ENCODE measurements around the gene UNC119B. TPM values are rescaled to one million over a fixed set of nuclear protein-coding genes. Genes with fewer than 3 reads are reported as not detected.

Gene UNC119B
- total RNA-seq, 4 donors from 2014 or later = 5.0 to 20.3 (median 13.9) TPM

- 34 to 39% methylated on average over 7 of the region's 7 CpGs for WGBS, 2 donors
- no peak overlapping the region for H3K4me3 ChIP-seq (ENCODE audit: low read depth, poor library complexity, severe bottlenecking)
- TF ChIP-seq POLR2A (IDR thresholded peaks at IDR 0.05) (no peak), CTCF (IDR thresholded peaks at IDR 0.05) (no peak)
- intact Hi-C loops (cut with DNase I; ENCODE audit: low total_unique reads) = no loop called here
- no peak for DNase-seq (ENCODE audit: low spot score in 2 of 2)
Observed at GRCh38 chr12:120677765-120678473, 32.3 kb upstream of the UNC119B start.

DNA sequence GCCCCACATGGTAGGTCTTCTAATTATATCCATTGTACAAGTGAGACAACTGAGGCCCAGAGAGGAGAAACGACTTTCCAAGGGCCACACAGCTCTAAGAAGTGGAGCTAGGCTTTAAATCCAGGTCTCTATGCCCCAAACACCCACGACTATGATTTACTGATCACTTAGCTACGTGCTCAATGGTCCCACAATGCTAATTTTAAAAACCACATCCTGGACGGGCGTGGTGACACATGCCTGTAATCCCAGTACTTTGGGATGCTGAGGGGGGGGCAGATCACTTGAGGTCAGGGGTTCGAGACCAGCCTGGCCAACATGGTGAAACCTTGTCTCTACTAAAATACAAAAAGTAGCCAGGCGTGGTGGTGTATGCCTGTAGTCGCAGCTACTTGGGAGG, 31.7 kb upstream of the UNC119B start:
- no peak for DNase-seq (ENCODE audit: low spot score in 2 of 2)
- 67 to 72% methylated on average over 8 of the region's 8 CpGs for WGBS, 2 donors
- no peak overlapping the region for H3K4me3 ChIP-seq (ENCODE audit: low read depth, poor library complexity, severe bottlenecking)
- intact Hi-C loops (cut with DNase I; ENCODE audit: low total_unique reads) = no loop called here
- no peak for TF ChIP-seq POLR2A (IDR thresholded peaks at IDR 0.05)
- TF ChIP-seq CTCF (IDR thresholded peaks at IDR 0.05) = no peak

GRCh38 chr12:120680165-120680738, 30.0 kb upstream of the UNC119B start:
- intact Hi-C loops (cut with DNase I; ENCODE audit: low total_unique reads) = no loop called here

DNA sequence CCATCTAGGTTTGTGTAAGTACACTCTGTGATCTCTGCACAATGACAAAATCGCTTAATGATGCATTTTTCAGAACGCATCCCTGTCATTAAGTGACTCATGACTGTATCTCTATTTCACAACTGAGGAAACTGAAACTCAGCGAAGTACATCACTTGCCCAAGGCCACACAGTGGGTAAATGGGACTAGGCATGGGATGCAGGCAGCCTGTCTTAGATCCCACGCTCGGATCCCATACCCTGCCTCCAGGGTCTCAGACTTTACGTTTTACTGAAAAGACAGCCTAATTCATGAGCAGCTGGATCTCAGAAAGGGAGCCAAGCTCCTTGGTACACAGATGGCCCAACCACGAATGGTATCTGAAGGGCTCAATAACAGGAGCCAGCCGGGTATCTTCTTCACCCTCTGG, 25.7 kb upstream of the UNC119B start:
- intact Hi-C loops (cut with DNase I; ENCODE audit: low total_unique reads) = no loop called here
- TF ChIP-seq POLR2A (IDR thresholded peaks at IDR 0.05) = no peak
- no peak for TF ChIP-seq CTCF (IDR thresholded peaks at IDR 0.05)
- H3K4me3 ChIP-seq (ENCODE audit: low read depth, poor library complexity, severe bottlenecking) = no peak overlapping the region
- 55% methylated on average over 8 of the region's 8 CpGs for WGBS, 2 donors
- peak in 1 of 2 donors; percentile 24 for DNase-seq (ENCODE audit: low spot score in 2 of 2)

More at GRCh38 chr12:120680165-120680738, 30.0 kb upstream of the UNC119B start:
- TF ChIP-seq POLR2A (IDR thresholded peaks at IDR 0.05) (no peak), CTCF (IDR thresholded peaks at IDR 0.05) (no peak)
- no peak for DNase-seq (ENCODE audit: low spot score in 2 of 2)
- 47 to 55% methylated on average over 5 of the region's 5 CpGs for WGBS, 2 donors
- no peak overlapping the region for H3K4me3 ChIP-seq (ENCODE audit: low read depth, poor library complexity, severe bottlenecking)

DNA sequence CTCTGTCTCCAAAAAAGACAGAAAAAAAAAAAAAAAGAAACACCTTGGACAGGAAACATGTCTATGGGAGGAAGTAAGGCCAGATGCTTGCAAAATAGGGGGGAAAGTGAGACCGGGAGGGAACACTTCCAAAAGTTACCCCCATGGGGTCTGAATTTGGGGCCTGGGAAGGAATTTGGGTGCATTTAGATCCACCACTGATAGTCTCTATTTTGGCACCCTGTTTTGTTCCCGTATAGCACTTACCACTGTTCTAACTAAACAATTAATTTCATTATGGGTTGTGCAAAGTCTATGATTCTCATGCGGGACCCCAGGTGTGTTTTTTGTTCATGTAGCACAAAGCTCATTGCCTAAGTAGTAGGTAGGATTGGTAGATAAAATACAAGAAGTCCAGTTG, 24.7 kb upstream of the UNC119B start:
- no peak overlapping the region for H3K4me3 ChIP-seq (ENCODE audit: low read depth, poor library complexity, severe bottlenecking)
- no peak for DNase-seq (ENCODE audit: low spot score in 2 of 2)
- intact Hi-C loops (cut with DNase I; ENCODE audit: low total_unique reads) = no loop called here
- no peak for TF ChIP-seq POLR2A (IDR thresholded peaks at IDR 0.05)
- no peak for TF ChIP-seq CTCF (IDR thresholded peaks at IDR 0.05)
- WGBS, 2 donors = 55 to 57% methylated on average over 3 of the region's 3 CpGs
